ENCODE measurements around the gene NEGR1.

DNA sequence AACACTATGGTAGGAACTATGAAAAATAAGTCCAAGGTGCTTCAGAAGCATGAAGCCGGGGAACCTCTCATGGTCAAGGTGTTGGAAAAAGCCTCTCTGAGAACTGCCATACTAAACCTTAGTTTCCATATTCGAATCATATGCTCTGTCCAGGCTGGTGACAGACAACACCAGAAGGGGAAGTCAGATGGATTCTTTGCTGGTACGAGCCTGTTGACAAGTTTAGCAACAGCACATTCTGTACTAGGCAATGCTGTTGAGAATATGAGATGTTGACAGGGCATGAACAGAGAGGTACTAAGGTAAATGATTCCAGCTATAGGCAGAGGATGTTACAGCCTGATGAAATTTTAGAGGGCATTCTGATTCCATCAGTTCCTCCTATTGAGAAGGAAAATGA, 740.2 kb downstream of the NEGR1 start:
- TF ChIP-seq CTCF (IDR thresholded peaks at IDR 0.05) (no peak), POLR2A (IDR thresholded peaks at IDR 0.05) (no peak)

Data from testis (tissue), 2 donors.